Panc1 (cell line): ENCODE results near the gene ITGB4.

Experiments used
- POLR2AphosphoS5 ChIP-seq: IDR thresholded peaks from 2 replicates; pipeline ENCODE4 v1.6.1; 2012; ENCODE audit warnings: mild to moderate bottlenecking, low read depth, low read length, moderate library complexity
- SIN3A ChIP-seq: IDR thresholded peaks from 2 replicates; pipeline ENCODE4 v1.6.1; 2012; ENCODE audit warnings: low read depth, mild to moderate bottlenecking, low read length, moderate library complexity, borderline replicate concordance; ENCODE audit not compliant: insufficient read depth
- TCF7L2 ChIP-seq: IDR thresholded peaks from 2 replicates; pipeline ENCODE4 v1.6.1; 2011; ENCODE audit warnings: mild to moderate bottlenecking, low read depth, low read length, inconsistent platforms
- TF ChIP-seq, protein P1 (sequence below), 2 experiments: IDR thresholded peaks; 2 replicates each; pipeline ENCODE4 v1.6.1; 2011 to 2012; ENCODE audit warnings: low read depth in 2 of 2, control low read depth in 1 of 2, low read length in 1 of 2, mild to moderate bottlenecking in 1 of 2, moderate library complexity in 1 of 2; ENCODE audit not compliant: insufficient read depth in 1 of 2
- TF ChIP-seq, protein P2 (sequence below): fragments of 450-650 bp; IDR thresholded peaks from 2 replicates; pipeline ENCODE4 v1.5.1; 2017; ENCODE audit warnings: mild to moderate bottlenecking

DNA sequence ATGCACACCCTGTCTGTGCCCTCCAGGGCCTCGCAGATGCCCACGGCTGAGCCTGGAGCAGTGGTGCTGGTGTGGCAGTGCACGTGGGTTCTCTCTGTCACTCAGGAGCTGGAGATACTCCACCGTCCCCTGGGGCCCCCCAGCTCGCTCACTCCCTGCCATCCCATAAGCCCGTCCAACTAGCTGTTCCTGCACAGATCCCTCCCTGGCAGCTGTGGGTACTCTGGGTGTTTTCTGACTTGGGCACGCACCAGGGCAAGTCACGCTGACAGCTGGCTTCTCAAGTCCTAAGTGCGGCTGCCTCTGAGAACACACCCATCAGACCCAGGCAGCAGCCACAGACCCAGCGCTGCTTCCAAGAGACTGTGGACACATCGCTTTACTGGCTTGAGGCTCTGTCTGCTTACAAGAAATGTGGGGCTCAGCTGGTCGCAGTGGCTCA lies 25.4 kb upstream of the ITGB4 start:
- TF ChIP-seq, protein P1, sequence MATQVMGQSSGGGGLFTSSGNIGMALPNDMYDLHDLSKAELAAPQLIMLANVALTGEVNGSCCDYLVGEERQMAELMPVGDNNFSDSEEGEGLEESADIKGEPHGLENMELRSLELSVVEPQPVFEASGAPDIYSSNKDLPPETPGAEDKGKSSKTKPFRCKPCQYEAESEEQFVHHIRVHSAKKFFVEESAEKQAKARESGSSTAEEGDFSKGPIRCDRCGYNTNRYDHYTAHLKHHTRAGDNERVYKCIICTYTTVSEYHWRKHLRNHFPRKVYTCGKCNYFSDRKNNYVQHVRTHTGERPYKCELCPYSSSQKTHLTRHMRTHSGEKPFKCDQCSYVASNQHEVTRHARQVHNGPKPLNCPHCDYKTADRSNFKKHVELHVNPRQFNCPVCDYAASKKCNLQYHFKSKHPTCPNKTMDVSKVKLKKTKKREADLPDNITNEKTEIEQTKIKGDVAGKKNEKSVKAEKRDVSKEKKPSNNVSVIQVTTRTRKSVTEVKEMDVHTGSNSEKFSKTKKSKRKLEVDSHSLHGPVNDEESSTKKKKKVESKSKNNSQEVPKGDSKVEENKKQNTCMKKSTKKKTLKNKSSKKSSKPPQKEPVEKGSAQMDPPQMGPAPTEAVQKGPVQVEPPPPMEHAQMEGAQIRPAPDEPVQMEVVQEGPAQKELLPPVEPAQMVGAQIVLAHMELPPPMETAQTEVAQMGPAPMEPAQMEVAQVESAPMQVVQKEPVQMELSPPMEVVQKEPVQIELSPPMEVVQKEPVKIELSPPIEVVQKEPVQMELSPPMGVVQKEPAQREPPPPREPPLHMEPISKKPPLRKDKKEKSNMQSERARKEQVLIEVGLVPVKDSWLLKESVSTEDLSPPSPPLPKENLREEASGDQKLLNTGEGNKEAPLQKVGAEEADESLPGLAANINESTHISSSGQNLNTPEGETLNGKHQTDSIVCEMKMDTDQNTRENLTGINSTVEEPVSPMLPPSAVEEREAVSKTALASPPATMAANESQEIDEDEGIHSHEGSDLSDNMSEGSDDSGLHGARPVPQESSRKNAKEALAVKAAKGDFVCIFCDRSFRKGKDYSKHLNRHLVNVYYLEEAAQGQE (IDR thresholded peaks at IDR 0.05; ENCODE audit: insufficient read depth in 1 of 2, low read depth in 2 of 2, low read length in 1 of 2), result no peak
- TF ChIP-seq, protein P2, sequence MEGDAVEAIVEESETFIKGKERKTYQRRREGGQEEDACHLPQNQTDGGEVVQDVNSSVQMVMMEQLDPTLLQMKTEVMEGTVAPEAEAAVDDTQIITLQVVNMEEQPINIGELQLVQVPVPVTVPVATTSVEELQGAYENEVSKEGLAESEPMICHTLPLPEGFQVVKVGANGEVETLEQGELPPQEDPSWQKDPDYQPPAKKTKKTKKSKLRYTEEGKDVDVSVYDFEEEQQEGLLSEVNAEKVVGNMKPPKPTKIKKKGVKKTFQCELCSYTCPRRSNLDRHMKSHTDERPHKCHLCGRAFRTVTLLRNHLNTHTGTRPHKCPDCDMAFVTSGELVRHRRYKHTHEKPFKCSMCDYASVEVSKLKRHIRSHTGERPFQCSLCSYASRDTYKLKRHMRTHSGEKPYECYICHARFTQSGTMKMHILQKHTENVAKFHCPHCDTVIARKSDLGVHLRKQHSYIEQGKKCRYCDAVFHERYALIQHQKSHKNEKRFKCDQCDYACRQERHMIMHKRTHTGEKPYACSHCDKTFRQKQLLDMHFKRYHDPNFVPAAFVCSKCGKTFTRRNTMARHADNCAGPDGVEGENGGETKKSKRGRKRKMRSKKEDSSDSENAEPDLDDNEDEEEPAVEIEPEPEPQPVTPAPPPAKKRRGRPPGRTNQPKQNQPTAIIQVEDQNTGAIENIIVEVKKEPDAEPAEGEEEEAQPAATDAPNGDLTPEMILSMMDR, result no peak
- no peak for TF ChIP-seq POLR2AphosphoS5
- no peak for TF ChIP-seq SIN3A
- no peak for TF ChIP-seq TCF7L2
